Aorta (tissue), 5 donors: ENCODE data around the gene INPP4B. TPM values are rescaled to one million over a fixed set of nuclear protein-coding genes. Genes with fewer than 3 reads are reported as not detected.

Source experiments
- ATAC-seq: fragments of 200-7000 bp; cut with Tn5 transposase; one replicate; pipeline ENCODE4 v1.9.1; 2022; ENCODE audit warnings: moderate library complexity; ENCODE audit not compliant: low FRiP score
- DNase-seq, 2 donors: peaks; one replicate each; pipeline ENCODE4 v3.0.0-alpha.2; 2020
- H3K27ac ChIP-seq, 2 donors: one replicate each; pipeline ENCODE4 v1.5.1; 2013; ENCODE audit warnings: low read length in 2 of 2, mild to moderate bottlenecking in 2 of 2, moderate library complexity in 2 of 2, control low read depth in 1 of 2, inconsistent platforms in 1 of 2, low read depth in 1 of 2
- H3K27me3 ChIP-seq, 2 donors: one replicate each; pipeline ENCODE4 v1.6.1; 2013; ENCODE audit warnings: control low read depth in 1 of 2, low read length in 1 of 2, mild to moderate bottlenecking in 1 of 2, moderate library complexity in 1 of 2; ENCODE audit not compliant: insufficient read depth in 2 of 2, control insufficient read depth in 1 of 2
- H3K36me3 ChIP-seq, 2 donors: one replicate each; pipeline ENCODE4 v1.6.1; 2013; ENCODE audit warnings: control low read depth in 1 of 2, low read length in 1 of 2, mild to moderate bottlenecking in 1 of 2; ENCODE audit not compliant: insufficient read depth in 2 of 2, control insufficient read depth in 1 of 2
- H3K4me1 ChIP-seq, 2 donors: one replicate each; pipeline ENCODE4 v1.6.1; 2013; ENCODE audit warnings: low read length in 2 of 2, control low read depth in 1 of 2, mild to moderate bottlenecking in 1 of 2, moderate library complexity in 1 of 2; ENCODE audit not compliant: insufficient read depth in 2 of 2, control insufficient read depth in 1 of 2
- H3K4me3 ChIP-seq, 2 donors: one replicate each; pipeline ENCODE4 v1.5.1; 2013; ENCODE audit warnings: low read length in 2 of 2, control low read depth in 1 of 2, mild to moderate bottlenecking in 1 of 2
- H3K9me3 ChIP-seq: one replicate; pipeline ENCODE4 v1.6.1; 2013; ENCODE audit warnings: mild to moderate bottlenecking, low read length; ENCODE audit not compliant: control insufficient read depth
- WGBS, 2 donors: extraction: QIAGEN DNeasy Blood & Tissue Kit; methylation state at CpG; one replicate each; pipeline ENCODE4 v1.1.7; 2013; 5-methylcytosine and 5-hydroxymethylcytosine counted together
- intact Hi-C, 2 donors: fragments of 100-400 bp; cut with DNase I; formaldehyde crosslinking; loops; one replicate each; pipeline versions ENCODE4 v1.14.2 to v1.15.0; 2022
- polyA plus RNA-seq, 2 donors: library from polyadenylated mRNA; stranded (reverse); fragments of 200-250 nt; gene quantifications; one replicate each; pipeline ENCODE4 v1.2.3, GENCODE V29; 2013
- total RNA-seq, 2 donors: library from RNA; stranded (reverse); fragmentation: NEBNext Ultra II Directional; extraction: Animal tissue kit (Norgen Biotek cat#: 25700); gene quantifications; one replicate each; pipeline ENCODE4 v1.2.1, GENCODE V29; 2021
- donor health status: healthy with polysubstance abuse.
- donor health status: Bipolar disorder and iron deficiency.
- donor health status: DM: no; HTN: no; CAD: no.
- donor health status: DM: no; HTN: no; CAD: no.
- donor health status: DM: yes; HTN: yes; CAD: no.

INPP4B gene
- total and polyA plus RNA-seq, 4 donors, result 3.3 to 36.8 (median 20.7) TPM

DNA sequence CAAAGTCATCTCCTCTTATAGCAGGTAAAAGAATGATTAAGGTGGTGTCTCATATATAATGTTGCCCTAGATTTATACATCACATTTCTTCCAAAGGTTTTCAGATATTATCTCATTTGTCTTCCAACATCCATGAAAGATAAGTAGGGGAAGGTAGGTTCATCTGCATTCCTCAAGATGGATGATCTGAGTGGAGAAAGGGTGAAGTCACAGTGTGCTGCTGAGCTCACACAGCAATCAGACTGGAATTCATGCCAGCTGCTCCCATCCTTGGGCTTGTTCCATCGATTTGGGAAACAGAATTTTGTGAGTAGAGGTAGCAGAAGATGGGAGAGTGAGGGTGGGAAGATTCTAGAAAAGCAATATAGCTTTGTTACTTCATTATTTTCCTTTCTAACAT, 482.4 kb downstream of the INPP4B start:
- WGBS, 2 donors, result 79 to 95% methylated on average over 1 of the region's 1 CpG
- DNase-seq (no peak), ATAC-seq (no peak)
- intact Hi-C loops, result no loop called here
- Histone ChIP-seq H3K9me3 (no peaks in the 10 kb centered on the region), H3K27me3 (no peaks in the 10 kb centered on the region), H3K4me3 (no peak overlapping the region), H3K36me3 (no peaks in the 10 kb centered on the region), H3K27ac (no peak overlapping the region), H3K4me1 (no peaks in the 10 kb centered on the region)

DNA sequence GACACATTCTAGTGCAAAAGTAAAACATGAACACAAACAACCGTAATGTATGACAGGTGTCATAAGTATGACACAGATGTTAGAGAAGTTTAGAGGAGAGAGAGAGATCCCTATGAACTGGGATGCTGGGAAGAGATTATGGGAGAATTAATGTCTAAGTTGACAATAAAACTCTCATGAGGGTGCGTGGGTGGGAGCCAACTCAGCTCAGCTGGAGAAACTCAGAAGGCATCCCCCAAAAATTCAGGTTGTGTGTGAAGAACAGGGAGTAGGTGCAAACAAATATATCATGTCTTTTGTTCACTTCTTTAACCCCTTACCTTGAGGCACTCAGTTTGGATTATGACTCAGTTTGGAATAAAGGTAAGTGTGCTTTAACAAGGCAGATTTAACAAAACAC, 484.1 kb downstream of the INPP4B start:
- 98% methylated on average over 2 of the region's 2 CpGs for WGBS, 2 donors
- DNase-seq (no peak), ATAC-seq (no peak)
- intact Hi-C loops, result no loop called here
- no peaks in the 10 kb centered on the region for H3K4me1 ChIP-seq
- no peak overlapping the region for H3K4me3 ChIP-seq
- no peaks in the 10 kb centered on the region for H3K36me3 ChIP-seq
- no peaks in the 10 kb centered on the region for H3K27me3 ChIP-seq
- H3K27ac ChIP-seq, result no peak overlapping the region
- no peaks in the 10 kb centered on the region for H3K9me3 ChIP-seq

DNA sequence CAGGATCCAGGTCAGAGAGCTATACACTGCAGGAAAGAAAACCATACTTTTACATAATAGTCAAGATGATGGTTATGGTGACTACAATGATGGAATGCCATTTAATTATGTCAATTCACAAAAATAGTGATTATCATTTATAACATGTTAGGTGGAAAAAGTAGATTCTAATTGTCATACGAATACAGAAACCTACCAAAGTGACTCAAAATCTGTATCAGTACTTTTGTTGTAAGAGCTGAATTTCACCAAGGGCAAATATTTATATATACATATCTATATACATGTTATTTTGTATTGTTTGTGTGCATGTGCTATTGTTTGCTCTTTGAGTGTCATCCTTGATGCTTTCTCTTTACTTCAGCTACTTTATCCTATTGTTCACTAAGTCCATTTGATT, 485.4 kb downstream of the INPP4B start:
- no peaks in the 10 kb centered on the region for H3K27me3 ChIP-seq
- no peak overlapping the region for H3K4me3 ChIP-seq
- no peak for ATAC-seq
- no peak overlapping the region for H3K27ac ChIP-seq
- intact Hi-C loops, result no loop called here
- no peaks in the 10 kb centered on the region for H3K36me3 ChIP-seq
- 96 to 99% methylated on average over 1 of the region's 1 CpG for WGBS, 2 donors
- DNase-seq, result no peak
- H3K9me3 ChIP-seq, result no peaks in the 10 kb centered on the region
- no peaks in the 10 kb centered on the region for H3K4me1 ChIP-seq

DNA sequence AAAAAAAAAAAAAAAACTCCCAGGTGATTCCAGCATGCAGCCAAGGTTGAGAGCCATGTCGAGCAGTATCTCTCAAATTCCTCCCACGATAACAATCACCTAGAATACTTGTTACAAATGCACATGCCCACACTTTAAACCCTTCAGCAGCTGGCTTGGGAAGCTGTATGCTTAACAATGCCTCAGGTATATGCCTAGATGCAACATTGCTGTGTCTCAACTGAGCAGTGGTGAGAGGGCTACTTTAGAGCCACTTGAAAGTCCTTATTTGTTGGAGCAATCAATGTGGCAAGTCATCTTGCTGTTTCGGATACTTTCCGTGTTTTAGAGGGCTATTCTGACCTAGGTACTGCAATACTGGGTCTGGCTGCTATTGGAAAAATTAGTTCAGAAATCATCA, 487.4 kb downstream of the INPP4B start:
- Histone ChIP-seq H3K4me1 (peaks cover 1 to 3% of the 10 kb centered on the region in 2 donors), H3K27me3 (no peaks in the 10 kb centered on the region), H3K9me3 (no peaks in the 10 kb centered on the region), H3K4me3 (no peak overlapping the region), H3K36me3 (no peaks in the 10 kb centered on the region), H3K27ac (no peak overlapping the region)
- DNase-seq (no peak), ATAC-seq (no peak)
- 95 to 96% methylated on average over 4 of the region's 4 CpGs for WGBS, 2 donors
- intact Hi-C loops, result loop anchor here (10.0 kb wide), 2 partner anchors 206 to 234 kb away; no protein-coding TSS in a partner anchor

DNA sequence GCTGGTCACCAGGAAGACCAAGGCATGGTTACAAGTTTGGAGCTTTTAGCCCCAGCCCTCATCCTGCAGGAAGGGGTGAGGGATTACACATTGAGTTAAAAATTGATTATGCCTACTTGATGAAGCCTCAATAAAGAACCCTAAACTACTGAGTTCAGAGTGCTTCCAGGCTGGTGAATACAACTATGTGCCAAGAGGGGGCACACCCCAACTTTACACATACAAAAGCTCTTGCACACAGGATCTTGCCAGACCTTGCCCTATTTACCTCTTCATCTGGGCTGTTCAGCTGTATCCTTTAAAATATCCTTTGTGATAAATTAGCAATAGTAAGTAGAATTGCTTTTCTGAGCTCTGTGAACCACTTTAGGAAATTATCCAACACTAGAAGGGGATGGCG, 489.3 kb downstream of the INPP4B start:
- Histone ChIP-seq H3K9me3 (no peaks in the 10 kb centered on the region), H3K27ac (no peak overlapping the region), H3K4me1 (peaks cover 3% of the 10 kb centered on the region in 2 donors), H3K4me3 (no peak overlapping the region), H3K27me3 (no peaks in the 10 kb centered on the region), H3K36me3 (no peaks in the 10 kb centered on the region)
- DNase-seq (no peak), ATAC-seq (no peak)
- 96% methylated on average over 1 of the region's 1 CpG for WGBS, 2 donors
- intact Hi-C loops, result loop anchor here (10.0 kb wide), 2 partner anchors 208 to 232 kb away; no protein-coding TSS in a partner anchor

DNA sequence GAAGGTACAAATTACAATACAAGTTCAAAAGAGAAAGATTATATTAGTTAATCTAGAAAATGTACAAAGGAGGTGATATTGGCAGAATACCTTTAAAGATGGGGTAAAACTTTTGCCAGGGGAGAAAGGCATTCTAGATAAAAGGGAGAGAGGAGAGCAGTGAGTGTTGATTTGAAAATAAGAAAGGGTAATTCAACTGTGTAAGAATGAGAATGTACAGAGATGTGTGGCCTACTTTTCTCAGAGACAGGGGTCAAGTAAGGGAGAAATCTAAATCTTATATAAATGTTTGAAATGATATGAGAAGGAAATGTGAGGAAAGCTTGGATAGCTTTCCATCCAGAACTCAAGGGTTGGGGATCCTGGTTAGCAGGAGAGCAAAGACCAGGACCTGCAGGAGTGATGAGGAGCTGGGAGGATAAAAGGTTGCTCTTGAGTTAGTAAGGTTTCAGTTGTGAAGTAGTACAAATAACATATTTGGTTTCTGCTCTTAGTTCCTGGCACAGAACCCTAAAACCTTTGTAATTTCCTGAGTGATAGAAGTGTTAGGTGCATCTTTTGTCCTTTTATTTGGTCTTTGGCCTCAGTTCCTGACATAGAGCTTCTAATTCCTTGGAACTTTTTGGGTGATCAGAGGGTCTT, 489.9 kb downstream of the INPP4B start:
- DNase-seq, result no peak
- intact Hi-C loops, result loop anchor here (10.0 kb wide), 2 partner anchors 209 to 231 kb away; no protein-coding TSS in a partner anchor

DNA sequence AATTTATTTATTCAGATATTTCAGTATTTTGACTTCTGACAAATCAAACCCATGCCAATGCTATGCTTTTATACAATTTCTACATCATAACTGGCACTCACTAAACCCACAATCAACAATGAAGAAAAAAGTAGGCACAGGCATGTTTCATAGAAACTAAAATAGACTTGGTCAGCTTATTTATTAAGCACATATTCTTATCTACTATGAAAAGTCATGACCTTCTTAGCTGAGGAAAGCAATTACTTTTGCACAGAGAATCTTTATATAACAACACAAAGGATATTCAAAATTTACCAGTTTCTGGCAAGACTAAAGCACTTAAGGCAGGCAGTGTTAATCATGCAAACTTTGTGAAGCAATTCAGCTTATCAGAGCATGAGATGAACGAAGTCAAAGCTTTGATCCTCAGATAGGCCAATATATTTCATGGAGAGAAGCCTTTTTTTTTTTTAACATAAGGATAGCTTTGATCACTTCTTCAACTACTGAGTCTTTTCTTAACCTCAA, 490.6 kb downstream of the INPP4B start:
- no peak for ATAC-seq

More for the DNA sequence above, 489.9 kb downstream of the INPP4B start:
- Histone ChIP-seq H3K36me3 (no peaks in the 10 kb centered on the region), H3K9me3 (no peaks in the 10 kb centered on the region), H3K27ac (no peak overlapping the region), H3K4me1 (peaks cover 3% of the 10 kb centered on the region in 2 donors), H3K27me3 (no peaks in the 10 kb centered on the region), H3K4me3 (no peak overlapping the region)
- no peak for ATAC-seq

DNA sequence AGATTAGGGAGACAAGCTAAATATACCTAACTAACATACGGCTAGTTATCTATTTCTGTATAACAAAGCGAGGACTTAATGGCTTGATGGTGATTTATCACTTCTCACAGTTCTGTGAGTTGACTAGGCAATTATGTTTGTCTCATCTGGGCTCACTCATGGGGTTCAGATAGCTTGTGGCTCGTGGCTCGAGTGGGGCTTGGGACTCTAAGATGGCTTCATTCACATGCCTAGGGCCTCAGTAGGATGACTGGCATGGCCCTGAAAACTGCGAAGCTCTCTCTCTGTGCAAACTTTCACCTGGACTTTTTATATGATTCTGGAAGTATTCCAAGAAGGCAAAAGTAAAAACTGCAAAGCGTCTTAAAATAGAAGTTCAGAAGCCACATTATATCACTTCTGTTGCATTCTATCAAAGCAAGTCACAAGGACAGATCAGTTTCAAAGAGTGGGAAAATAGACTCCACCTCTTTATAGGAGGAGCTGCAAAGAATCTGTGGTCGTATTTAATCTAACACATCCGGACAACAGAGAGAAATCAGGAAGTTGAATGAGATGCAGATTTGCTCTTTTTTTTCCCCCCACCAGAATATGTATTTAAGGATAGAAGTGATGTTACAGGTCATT, 491.2 kb downstream of the INPP4B start:
- WGBS, 2 donors, result 53 to 55% methylated on average over 8 of the region's 8 CpGs
- H3K27ac ChIP-seq, result no peak overlapping the region
- intact Hi-C loops, result loop anchor here (5.0 to 10.0 kb wide), 6 partner anchors 210 to 492 kb away; partner anchors contain the start of gene INPP4B (in 1 of the 2)
- H3K9me3 ChIP-seq, result no peaks in the 10 kb centered on the region
- H3K27me3 ChIP-seq, result no peaks in the 10 kb centered on the region
- H3K4me3 ChIP-seq, result no peak overlapping the region
- DNase-seq (no peak), ATAC-seq (no peak)
- H3K36me3 ChIP-seq, result no peaks in the 10 kb centered on the region
- H3K4me1 ChIP-seq, result peaks cover 5 to 6% of the 10 kb centered on the region in 2 donors

More for the DNA sequence above, 490.6 kb downstream of the INPP4B start:
- H3K27me3 ChIP-seq, result no peaks in the 10 kb centered on the region
- no peak overlapping the region for H3K4me3 ChIP-seq
- H3K9me3 ChIP-seq, result no peaks in the 10 kb centered on the region
- no peak overlapping the region for H3K27ac ChIP-seq
- H3K4me1 ChIP-seq, result peaks cover 5 to 6% of the 10 kb centered on the region in 2 donors
- DNase-seq, result no peak
- intact Hi-C loops, result loop anchor here (10.0 kb wide), 2 partner anchors 209 to 231 kb away; no protein-coding TSS in a partner anchor
- WGBS, 2 donors, result 23 to 32% methylated on average over 1 of the region's 1 CpG
- no peaks in the 10 kb centered on the region for H3K36me3 ChIP-seq
